Cardiac fibroblast (primary cell): ENCODE results near the gene GRHL1.
"Not testable (repeated sequence)": the region's sequence is repeated elsewhere in the genome, so short reads cannot be mapped to it uniquely, and the experiment has no call there.

Source experiments
- DNase-seq, 2 donors: peaks; one replicate each; pipeline versions ENCODE4 v3.0.0 to v3.0.0-alpha.2; 2010; ENCODE audit warnings: low read depth in 2 of 2
- H3K4me3 ChIP-seq, 2 donors: replicated peaks in 1 of 2; 1 replicate in 1 of 2; 2 replicates in 1 of 2; pipeline ENCODE4 v1.5.1; 2011; ENCODE audit warnings: low read depth in 2 of 2, low read length in 2 of 2, mild to moderate bottlenecking in 2 of 2, moderate library complexity in 1 of 2
- TF ChIP-seq, protein P1 (sequence below): IDR thresholded peaks from one replicate; pipeline ENCODE4 v1.5.1; 2011; ENCODE audit warnings: low read depth, mild to moderate bottlenecking, low read length, inconsistent platforms

GRHL1 gene

DNA sequence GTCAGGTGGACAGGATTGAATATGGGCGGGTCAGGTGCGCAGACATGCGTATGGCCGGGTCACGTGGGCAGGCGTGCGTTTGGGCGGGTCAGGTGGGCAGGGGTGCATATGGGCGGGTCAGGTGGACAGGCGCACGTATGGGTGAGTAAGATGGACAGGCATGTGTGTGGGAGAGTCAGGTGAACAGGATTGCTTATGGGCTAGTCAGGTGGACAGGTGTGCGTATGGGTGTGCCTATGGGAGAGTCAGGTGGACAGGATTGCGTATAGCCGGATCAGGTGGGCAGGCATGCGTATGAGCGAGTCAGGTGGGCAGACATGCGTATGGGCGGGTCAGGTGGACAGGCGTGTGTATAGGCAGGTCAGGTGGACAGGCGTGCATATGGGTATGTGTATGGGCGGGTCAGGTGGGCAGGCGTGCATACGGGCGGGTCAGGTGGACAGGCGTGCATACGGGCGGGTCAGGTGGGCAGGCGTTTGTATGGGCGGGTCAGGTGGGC lies 61.5 kb downstream of the GRHL1 start:
- TF ChIP-seq, protein P1, sequence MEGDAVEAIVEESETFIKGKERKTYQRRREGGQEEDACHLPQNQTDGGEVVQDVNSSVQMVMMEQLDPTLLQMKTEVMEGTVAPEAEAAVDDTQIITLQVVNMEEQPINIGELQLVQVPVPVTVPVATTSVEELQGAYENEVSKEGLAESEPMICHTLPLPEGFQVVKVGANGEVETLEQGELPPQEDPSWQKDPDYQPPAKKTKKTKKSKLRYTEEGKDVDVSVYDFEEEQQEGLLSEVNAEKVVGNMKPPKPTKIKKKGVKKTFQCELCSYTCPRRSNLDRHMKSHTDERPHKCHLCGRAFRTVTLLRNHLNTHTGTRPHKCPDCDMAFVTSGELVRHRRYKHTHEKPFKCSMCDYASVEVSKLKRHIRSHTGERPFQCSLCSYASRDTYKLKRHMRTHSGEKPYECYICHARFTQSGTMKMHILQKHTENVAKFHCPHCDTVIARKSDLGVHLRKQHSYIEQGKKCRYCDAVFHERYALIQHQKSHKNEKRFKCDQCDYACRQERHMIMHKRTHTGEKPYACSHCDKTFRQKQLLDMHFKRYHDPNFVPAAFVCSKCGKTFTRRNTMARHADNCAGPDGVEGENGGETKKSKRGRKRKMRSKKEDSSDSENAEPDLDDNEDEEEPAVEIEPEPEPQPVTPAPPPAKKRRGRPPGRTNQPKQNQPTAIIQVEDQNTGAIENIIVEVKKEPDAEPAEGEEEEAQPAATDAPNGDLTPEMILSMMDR: no peak
- H3K4me3 ChIP-seq: no peak overlapping the region
- no peak for DNase-seq

DNA sequence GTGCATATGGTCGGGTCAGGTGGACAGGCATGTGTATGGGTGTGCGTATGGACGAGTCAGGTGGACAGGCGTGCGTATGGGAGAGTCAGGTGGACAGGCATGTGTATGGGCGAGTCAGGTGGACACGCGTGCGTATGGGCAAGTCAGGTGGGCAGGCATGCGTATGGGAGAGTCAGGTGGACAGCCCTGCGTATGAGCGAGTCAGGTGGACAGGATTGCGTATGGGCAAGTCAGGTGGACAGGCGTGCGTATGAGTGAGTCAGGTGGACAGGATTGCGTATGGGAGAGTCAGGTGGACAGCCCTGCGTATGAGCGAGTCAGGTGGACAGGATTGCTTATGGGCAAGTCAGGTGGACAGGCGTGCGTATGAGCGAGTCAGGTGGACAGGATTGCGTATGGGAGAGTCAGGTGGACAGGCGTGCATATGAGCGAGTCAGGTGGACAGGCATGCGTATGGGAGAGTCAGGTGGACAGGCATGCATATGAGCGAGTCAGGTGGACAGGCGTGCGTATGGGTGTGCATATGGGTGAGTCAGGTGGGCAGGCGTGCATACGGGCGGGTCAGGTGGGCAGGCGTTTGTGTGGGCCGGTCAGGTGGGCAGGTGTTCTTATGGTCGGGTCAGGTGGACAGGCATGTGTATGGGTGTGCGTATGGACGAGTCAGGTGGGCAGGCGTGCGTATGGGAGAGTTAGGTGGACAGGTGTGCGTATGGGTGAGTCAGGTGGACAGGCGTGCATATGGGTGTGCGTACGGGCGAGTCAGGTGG lies 62.3 kb downstream of the GRHL1 start:
- not testable (repeated sequence) for H3K4me3 ChIP-seq, DNase-seq

DNA sequence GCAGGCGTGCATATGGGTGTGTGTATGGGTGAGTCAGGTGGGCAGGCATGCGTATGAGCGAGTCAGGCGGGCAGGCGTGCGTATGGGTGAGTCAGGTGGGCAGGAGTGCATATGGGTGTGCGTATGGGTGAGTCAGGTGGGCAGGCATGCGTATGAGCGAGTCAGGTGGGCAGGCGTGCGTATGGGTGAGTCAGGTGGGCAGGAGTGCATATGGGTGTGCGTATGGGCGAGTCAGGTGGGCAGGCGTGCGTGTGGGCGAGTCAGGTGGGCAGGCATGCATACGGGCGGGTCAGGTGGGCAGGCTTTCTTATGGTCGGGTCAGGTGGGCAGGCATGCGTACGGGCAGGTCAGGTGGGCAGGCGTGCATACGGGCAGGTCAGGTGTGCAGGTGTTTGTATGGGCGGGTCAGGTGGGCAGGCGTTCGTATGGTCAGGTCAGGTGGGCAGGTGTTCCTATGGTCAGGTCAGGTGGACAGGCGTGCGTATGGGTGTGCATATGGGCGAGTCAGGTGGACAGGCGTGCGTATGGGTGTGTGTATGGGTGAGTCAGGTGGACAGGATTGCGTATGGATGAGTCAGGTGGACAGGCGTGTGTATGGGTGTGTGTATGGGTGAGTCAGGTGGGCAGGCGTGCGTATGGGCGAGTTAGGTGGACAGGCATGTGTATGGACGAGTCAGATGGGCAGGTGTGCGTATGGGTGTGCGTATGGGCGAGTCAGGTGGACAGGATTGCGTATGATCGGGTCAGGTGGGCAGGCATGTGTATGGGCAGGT lies 63.1 kb downstream of the GRHL1 start:
- no peak overlapping the region for H3K4me3 ChIP-seq
- TF ChIP-seq, protein P1: no peak
- DNase-seq: no peak

DNA sequence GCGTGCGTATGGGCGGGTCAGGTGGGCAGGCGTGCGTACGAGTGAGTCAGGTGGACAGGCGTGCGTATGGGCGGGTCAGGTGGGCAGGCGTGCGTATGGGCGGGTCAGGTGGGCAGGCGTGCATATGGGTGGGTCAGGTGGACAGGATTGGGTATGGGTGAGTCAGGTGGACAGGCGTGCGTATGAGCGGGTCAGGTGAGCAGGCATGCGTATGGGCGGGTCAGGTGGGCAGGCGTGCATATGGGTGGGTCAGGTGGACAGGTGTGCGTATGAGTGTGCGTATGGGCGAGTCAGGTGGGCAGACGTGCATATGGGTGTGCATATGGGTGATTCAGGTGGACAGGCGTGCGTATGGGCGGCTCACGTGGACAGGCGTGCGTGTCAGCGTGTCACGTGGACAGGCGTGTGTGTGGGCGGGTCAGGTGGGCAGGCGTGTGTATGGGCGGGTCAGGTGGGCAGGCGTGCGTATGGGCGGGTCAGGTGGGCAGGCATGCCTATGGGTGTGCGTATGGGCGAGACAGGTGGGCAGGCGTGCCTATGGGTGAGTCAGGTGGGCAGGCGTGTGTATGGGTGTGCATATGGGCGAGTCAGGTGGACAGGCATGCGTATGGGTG lies 64.0 kb downstream of the GRHL1 start:
- not testable (repeated sequence) for DNase-seq, H3K4me3 ChIP-seq

DNA sequence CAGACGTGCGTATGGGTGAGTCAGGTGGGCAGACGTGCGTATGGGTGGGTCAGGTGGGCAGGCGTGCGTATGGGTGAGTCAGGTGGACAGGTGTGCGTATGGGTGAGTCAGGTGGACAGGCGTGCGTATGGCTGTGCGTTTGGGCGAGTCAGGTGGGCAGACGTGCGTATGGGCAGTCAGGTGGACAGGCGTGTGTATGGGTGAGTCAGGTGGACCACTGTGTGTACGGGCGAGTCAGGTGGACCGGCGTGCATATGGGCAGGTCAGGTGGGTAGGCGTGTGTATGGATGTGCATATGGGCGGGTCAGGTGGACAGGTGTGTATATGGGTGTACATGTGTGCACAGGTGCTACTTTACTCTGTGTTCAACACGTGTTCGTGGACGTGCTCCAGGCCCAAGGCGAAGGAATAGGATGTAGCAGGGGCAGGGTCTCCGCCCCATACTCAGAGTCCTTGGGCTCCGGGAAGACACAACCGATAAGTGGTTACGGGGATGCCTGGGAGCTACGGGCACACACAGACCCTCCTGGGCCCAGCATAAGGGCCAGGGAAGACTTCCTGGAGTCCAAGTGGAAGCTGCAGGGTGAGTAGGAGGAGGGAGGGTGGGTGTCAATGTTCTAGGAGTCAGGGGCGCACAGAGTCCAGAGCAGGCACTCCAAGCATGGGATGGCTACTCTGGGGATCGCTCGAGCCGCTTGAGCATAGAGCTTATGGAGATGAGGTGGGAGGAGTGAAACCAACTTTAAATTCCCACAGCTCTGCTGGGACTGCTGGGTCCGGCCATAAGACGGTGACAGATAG lies 64.7 kb downstream of the GRHL1 start:
- H3K4me3 ChIP-seq: no peak overlapping the region
- DNase-seq: no peak
- TF ChIP-seq, protein P1: no peak

DNA sequence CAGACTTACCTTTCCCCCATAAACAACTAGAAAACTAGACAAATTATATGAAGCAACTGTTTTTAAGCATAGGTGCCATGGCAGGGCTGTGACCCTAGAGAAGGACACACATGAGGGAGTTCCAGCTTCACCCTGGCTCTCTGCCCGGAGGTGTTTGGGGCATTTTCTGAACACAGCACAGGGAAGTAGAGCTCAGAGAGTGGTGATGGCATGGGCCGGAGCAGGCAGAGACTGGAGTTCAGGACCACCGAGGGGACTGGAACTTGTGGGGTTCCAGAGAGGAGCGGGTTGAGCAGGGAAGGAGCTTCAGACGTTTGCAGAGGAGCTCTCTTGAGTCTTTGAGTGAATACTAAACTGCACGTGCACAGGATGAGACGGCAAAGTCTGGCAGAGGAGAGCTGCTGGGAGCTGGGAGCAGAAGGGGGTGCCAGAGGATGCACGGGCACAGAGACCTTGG lies 65.3 kb downstream of the GRHL1 start:
- TF ChIP-seq, protein P1: no peak
- H3K4me3 ChIP-seq: no peak overlapping the region
- DNase-seq: no peak

DNA sequence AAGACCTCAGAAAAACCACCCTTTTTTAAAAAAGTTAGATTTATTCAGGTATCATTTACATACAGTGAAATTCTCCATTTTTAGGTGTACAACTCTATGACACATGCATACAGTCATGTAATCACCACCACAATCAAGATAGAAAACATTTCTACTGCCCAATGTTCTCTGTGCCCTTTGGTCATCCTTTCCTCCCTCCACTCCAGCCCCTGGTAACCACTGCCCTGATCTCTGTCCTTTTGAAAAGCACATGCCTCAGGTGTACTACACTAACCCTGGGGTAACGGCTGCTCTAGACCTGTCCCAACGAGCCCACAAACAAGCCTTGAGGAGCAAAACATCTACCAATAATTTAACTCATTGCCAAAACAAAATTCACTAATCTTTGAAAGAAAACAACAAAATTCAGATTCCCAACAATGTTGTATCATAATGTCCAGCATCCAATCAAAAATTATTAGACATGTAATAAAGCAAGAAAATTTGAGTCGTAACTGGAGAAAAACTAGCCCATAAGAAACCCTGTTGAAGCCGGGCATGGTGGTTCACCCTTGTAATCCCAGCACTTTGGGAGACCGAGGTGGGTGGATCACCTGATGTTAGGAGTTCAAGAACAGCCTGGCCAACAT lies 65.9 kb downstream of the GRHL1 start:
- no peak overlapping the region for H3K4me3 ChIP-seq
- DNase-seq: no peak
- TF ChIP-seq, protein P1: no peak
